Mammary epithelial cell (primary cell): ENCODE results near the gene BCL2L1.
"Not testable (repeated sequence)": the region's sequence is repeated elsewhere in the genome, so short reads cannot be mapped to it uniquely, and the experiment has no call there.

ENCODE experiments used
- EZH2 ChIP-seq: IDR thresholded peaks from 2 replicates; pipeline ENCODE4 v1.6.1; 2012; ENCODE audit warnings: low read length, inconsistent platforms, borderline replicate concordance
- TF ChIP-seq, protein P1 (sequence below), 2 donors: IDR thresholded peaks in 1 of 2; conservative IDR thresholded peaks in 1 of 2; 2 replicates each; pipeline ENCODE4 v1.5.1; 2011 to 2012; ENCODE audit warnings: inconsistent platforms in 2 of 2, low read length in 2 of 2, mild to moderate bottlenecking in 2 of 2, control low read depth in 1 of 2, low read depth in 1 of 2; ENCODE audit not compliant: insufficient read depth in 1 of 2; ENCODE audit errors: extremely low read depth in 1 of 2

DNA sequence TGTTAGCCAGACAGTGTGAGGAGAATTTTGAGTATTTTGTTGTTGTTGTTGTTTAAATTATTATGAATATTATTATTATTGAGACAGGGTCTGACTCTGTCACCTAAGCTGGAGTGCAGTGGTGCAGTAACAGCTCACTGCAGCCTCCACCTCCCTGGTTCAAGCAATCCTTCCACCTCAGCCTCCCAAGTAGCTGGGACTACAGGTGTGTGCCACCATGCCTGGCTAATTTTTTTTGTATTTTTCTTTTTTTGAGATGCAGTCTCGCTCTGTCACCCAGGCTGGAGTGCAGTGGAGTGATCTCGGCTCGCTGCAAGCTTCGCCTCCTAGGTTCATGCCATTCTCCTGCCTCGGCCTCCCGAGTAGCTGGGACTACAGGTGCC, 99.6 kb downstream of the BCL2L1 start:
- TF ChIP-seq, protein P1, sequence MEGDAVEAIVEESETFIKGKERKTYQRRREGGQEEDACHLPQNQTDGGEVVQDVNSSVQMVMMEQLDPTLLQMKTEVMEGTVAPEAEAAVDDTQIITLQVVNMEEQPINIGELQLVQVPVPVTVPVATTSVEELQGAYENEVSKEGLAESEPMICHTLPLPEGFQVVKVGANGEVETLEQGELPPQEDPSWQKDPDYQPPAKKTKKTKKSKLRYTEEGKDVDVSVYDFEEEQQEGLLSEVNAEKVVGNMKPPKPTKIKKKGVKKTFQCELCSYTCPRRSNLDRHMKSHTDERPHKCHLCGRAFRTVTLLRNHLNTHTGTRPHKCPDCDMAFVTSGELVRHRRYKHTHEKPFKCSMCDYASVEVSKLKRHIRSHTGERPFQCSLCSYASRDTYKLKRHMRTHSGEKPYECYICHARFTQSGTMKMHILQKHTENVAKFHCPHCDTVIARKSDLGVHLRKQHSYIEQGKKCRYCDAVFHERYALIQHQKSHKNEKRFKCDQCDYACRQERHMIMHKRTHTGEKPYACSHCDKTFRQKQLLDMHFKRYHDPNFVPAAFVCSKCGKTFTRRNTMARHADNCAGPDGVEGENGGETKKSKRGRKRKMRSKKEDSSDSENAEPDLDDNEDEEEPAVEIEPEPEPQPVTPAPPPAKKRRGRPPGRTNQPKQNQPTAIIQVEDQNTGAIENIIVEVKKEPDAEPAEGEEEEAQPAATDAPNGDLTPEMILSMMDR (conservative IDR thresholded peaks at IDR 0.05 in 1 of 2, IDR thresholded peaks at IDR 0.05 in 1 of 2; ENCODE audit: extremely low read depth in 1 of 2, insufficient read depth in 1 of 2, low read depth in 1 of 2, low read length in 2 of 2): not testable (repeated sequence)
- TF ChIP-seq EZH2: not testable (repeated sequence)
